Measurements from ENCODE around the gene PGAM5.

The PGAM5 gene

DNA sequence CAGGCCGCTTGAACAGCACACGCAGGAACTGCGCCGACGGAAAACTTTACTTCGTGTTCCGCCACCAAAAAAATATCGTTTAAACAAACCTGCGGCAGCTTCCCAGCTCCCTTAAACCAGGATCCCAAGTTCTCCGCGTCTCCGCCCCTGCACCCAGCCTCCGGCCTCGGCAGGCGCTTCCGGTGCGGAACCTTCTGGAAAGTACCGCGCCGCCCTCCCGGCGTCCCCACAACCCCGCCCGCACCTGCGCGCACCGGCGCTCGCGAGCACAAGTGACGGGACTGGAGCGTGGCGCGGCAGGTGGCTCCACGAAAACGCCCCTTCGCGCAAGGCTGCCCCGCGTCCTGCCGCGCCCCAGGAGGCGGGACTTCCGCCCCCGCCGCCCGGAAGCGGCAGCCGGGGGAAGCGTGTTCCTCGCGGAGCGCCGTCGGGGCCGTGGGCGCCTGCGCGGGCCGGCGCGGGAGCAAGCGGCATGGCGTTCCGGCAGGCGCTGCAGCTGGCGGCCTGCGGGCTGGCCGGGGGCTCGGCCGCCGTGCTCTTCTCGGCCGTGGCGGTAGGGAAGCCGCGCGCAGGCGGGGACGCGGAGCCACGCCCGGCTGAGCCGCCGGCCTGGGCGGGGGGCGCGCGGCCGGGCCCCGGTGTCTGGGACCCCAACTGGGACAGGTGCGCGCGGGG is at the start of gene PGAM5:
TSS of gene PGAM5 (plus strand) at position 438 of the 675 bp plus-strand sequence. CDS start at position 473, 35 bp downstream.
- in situ Hi-C loops (cut with HindIII; ENCODE audit: low pct_unique_long_range_greater_than_20kb, low sequenced_read_pairs): no loop called here
- DNase-seq (ENCODE audit: low read depth in 1 of 2, low spot score in 1 of 2): peak; percentile 94 to 98
- no peak for TF ChIP-seq JUND (IDR thresholded peaks at IDR 0.05; ENCODE audit: low read depth)

DNA sequence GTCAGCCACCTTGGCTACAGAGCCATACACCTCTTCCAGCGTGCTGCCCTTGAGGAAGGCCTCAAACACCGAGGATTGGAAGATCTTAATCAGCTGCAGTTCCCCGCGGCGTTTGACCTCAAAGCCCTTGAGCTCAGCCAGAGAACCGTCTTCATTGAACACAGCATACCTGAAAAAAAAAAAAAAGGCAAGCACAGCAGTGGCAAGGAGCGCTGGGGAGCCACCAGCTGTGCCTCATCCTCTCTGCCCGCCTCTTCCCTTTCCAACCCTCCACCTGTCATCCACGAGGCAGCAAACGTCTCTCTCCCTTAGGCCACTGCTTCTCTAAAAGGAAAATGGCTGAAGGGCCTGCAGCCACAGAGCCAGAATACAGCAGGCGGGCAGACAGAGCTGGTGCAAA is 49.6 kb upstream of the PGAM5 start:
- in situ Hi-C loops (cut with HindIII; ENCODE audit: low pct_unique_long_range_greater_than_20kb, low sequenced_read_pairs): no loop called here
- no peak for TF ChIP-seq JUND (IDR thresholded peaks at IDR 0.05; ENCODE audit: low read depth)
- DNase-seq (ENCODE audit: low read depth in 1 of 2, low spot score in 1 of 2): no peak

DNA sequence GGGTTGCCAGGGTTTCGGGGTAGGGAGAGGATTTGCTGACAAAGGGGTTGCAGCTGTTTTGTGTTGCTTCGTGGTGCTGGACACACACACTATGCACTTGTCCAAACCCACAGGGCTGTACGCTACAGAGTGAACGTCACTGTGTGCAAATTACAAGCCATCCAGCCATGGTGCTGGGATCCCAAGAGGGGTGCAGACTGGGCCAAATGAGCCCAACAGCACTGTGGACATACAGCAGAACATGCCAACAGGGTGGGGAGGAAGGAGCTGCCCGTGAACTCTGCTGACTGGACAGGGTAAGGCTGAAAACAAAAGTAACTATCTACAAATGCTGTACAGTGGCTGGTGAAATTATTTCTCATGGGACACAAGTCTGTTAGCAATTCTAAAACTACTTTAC is 48.7 kb upstream of the PGAM5 start:
- no peak for DNase-seq (ENCODE audit: low read depth in 1 of 2, low spot score in 1 of 2)
- in situ Hi-C loops (cut with HindIII; ENCODE audit: low pct_unique_long_range_greater_than_20kb, low sequenced_read_pairs): no loop called here
- no peak for TF ChIP-seq JUND (IDR thresholded peaks at IDR 0.05; ENCODE audit: low read depth)

DNA sequence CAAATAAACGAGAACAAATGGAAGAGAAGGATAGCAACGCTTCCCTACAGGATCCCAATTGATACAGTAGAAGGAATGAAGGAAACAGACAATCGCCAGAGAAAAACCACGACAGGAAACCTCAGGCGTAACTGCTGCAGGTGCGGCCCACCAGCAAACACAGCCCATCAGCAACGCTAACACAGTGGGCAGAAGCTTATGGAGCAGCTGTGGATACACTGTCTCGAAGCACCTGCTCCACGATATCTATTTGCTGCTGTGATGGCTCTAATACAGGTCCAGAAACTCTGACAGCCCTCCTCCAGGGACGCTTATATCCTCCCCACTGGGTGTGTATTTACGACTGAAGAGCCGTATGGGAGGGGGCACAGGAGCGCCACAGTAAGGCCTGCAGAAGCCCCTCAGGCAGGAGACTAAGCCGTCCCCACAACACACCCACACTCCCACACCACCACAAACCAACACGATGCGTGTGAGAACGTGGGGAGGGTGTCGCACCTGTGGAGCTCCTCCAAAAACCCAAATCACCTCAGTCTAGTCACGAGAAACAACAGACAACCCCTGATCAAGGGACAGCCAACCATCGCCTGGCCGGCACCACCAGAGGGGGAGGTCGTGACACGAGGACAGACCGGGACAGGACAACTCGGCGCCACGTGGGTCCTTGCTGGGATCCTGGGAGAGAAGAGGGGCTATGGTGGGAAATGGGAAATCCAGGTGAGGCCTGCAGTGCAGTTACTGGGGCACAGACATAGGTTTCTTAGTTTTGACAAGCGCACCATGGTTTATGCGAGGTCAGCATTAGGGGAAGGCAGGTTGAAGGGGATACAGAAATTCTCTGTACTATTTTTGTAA is 47.5 kb upstream of the PGAM5 start:
- TF ChIP-seq JUND (IDR thresholded peaks at IDR 0.05; ENCODE audit: low read depth): no peak
- in situ Hi-C loops (cut with HindIII; ENCODE audit: low pct_unique_long_range_greater_than_20kb, low sequenced_read_pairs): no loop called here

DNA sequence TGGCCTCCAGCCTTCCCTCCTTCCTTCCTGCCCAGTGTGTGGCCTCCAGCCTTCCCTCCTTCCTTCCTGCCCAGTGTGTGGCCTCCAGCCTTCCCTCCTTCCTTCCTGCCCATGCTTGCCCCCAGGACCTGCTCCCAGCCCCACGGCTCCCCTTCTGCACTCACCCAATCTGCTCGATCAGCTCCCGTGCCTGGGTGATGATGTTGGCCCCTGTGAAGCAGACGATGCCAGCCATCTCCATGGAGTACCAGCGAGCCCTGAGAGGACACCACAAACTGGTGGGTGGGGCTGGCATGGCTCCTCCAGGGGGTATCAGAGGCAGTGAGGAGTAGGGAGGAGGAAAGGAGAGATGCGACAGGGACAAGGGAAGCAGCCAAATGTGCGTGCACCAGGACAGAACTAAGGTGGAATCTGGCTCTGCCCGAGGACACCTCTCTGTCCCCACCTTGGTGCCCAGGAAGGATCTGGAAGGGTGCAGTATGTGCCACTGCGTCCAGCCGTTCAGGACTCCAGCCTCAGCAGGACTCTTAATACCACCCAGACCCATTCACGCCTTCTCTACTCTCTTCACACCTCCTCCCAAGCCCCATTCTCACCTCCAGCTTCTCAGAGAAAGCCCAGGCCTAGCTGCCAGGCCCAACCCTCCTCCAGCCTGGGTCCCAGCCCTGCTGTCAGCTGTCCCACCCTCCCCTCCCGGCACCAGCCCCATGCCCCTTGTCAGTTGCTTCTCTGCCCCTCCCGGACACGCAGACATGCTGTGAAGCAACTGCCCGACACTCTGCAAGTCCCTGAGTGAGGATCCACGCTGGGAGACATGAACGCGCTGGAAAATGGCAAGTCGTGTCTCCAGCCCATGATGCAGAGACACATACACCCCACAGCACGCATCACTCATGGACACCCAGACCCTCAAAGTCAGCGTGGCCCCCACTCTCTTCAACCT is 46.2 kb upstream of the PGAM5 start:
- DNase-seq (ENCODE audit: low read depth in 1 of 2, low spot score in 1 of 2): no peak
- no peak for TF ChIP-seq JUND (IDR thresholded peaks at IDR 0.05; ENCODE audit: low read depth)
- in situ Hi-C loops (cut with HindIII; ENCODE audit: low pct_unique_long_range_greater_than_20kb, low sequenced_read_pairs): no loop called here

More for the DNA sequence above, 47.5 kb upstream of the PGAM5 start:
- no peak for DNase-seq (ENCODE audit: low read depth in 1 of 2, low spot score in 1 of 2)

DNA sequence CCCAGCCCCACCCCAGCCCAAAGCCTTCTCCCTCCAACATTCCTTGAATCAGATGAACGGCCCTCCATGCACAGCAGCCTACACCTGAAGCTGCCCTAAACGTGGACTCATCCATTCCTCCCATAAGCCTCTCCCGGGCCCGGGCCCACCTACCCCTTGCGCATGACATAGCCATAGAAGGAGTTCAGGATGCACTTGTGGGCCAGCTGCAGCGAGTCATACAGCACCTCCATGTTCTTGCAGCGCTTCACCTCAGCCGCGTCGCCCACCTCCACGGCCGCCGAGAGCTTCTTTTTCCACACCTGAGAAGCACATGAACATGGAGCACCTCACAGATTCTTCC is 45.5 kb upstream of the PGAM5 start:
- no peak for DNase-seq (ENCODE audit: low read depth in 1 of 2, low spot score in 1 of 2)
- in situ Hi-C loops (cut with HindIII; ENCODE audit: low pct_unique_long_range_greater_than_20kb, low sequenced_read_pairs): no loop called here
- no peak for TF ChIP-seq JUND (IDR thresholded peaks at IDR 0.05; ENCODE audit: low read depth)

DNA sequence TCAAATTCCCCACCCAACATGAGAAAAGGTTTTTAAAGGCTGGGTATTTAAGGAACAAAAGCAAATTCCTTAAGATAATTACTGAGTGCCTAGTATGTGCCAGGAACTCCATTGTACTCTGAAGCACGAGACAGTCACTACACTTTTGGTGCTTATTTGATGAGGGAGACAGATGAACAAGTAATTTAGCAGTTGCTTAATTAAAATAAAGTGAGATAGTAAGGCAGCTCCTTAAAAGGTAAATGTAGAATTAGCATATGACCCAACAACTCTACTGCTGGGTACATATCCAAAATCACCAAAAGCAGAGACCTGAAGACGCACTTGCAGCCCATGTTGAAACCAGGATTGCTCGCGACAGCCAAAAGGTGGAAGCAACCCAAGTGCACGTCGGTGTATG is 44.8 kb upstream of the PGAM5 start:
- TF ChIP-seq JUND (IDR thresholded peaks at IDR 0.05; ENCODE audit: low read depth): no peak
- no peak for DNase-seq (ENCODE audit: low read depth in 1 of 2, low spot score in 1 of 2)
- in situ Hi-C loops (cut with HindIII; ENCODE audit: low pct_unique_long_range_greater_than_20kb, low sequenced_read_pairs): no loop called here

DNA sequence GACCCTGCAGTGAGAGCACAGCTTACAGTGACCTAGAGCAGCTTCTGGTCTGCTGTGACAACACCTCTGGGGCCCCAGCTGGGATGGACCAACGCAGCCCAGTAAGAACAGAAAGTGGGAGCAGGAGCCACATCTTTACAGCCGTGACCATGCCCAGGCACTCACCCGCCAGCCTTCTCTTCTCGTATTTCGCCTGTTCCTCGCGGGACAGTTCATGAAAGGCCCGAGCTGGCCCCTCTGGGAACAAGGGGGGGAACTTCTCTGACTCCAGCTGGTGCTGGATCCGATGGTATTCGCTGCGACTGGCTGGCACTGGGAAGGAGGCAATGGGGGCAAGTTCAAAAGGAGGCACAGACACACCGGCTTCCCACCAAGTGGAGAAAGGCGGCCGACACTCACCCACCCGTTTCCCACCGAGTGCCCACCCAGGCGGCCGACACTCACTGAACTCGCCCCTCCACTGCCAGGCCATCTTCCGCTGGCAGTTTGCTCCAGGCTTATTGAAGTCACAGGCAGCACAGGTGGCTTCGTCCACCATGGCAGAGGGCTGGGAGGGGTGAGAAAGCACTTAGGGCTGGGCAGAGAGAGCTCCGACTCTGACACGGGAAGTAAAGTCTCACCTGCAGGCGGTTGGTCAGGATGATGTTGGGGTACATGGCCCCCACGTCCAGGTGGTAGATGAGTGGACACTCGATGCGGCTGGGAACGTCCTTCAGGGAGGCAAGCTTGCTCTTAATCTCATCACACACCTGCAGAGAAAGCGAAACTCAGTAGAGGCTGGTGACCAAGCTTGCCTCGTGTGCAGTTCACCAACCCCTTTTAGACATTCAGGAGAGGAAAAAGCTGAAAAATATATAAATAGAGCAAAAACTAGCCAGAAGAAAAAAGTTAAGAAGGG is 42.2 kb upstream of the PGAM5 start:
- DNase-seq (ENCODE audit: low read depth in 1 of 2, low spot score in 1 of 2): no peak
- TF ChIP-seq JUND (IDR thresholded peaks at IDR 0.05; ENCODE audit: low read depth): no peak
- in situ Hi-C loops (cut with HindIII; ENCODE audit: low pct_unique_long_range_greater_than_20kb, low sequenced_read_pairs): no loop called here

DNA sequence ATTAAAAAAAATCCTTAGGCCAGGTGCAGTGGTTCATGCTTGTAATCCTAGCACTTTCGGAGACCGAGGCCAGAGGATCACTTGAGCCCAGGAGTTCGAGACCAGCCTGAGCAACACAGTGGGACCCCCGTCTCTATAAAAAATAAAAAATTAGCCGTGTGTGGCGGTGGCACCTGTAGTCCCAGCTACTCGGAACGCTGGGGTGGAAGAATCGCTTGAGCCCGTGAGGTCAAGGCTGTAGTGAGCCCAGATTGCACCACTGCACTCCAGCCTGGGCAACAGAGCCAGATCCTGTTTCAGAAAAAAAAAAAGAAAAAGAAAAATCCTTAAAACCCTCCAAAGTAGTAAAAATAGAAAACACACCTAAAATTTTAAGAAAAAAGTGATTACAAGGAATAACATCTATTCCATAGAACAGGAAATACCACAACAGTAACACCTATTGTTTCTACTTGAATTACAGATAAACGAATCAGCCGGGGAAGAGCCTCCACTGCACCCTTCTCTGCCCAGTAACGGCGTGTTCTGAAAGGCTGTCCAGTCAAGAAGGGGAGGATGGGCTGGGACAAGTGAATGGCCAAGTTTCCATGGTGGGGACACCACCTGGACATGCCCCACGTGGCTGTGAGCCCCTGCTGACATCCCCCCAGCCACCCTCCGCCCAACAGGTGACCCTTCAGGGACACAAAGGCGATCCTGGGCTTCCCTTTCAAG is 41.3 kb upstream of the PGAM5 start:
- in situ Hi-C loops (cut with HindIII; ENCODE audit: low pct_unique_long_range_greater_than_20kb, low sequenced_read_pairs): no loop called here
- DNase-seq (ENCODE audit: low read depth in 1 of 2, low spot score in 1 of 2): no peak
- no peak for TF ChIP-seq JUND (IDR thresholded peaks at IDR 0.05; ENCODE audit: low read depth)

DNA sequence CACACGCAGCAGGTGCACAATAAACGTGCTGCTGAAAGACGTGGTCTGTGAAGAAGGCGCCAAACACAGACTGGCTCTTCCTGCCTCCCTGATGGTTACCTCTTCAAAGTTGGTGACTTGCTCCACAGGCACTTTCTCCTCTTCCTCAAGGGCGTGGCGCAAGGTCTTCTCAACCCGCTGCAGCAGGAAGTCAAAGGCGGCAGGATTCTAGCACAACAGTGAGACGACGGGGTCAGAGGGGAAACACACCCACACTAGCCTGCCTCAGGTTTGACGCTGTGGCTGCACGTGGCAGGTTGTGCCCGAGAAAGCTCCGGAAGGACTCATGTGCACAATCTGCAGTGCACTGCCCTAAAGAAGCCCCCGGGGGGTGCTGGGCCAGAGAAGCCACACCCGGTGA is 38.5 kb upstream of the PGAM5 start:
- in situ Hi-C loops (cut with HindIII; ENCODE audit: low pct_unique_long_range_greater_than_20kb, low sequenced_read_pairs): no loop called here
- no peak for DNase-seq (ENCODE audit: low read depth in 1 of 2, low spot score in 1 of 2)

DNA sequence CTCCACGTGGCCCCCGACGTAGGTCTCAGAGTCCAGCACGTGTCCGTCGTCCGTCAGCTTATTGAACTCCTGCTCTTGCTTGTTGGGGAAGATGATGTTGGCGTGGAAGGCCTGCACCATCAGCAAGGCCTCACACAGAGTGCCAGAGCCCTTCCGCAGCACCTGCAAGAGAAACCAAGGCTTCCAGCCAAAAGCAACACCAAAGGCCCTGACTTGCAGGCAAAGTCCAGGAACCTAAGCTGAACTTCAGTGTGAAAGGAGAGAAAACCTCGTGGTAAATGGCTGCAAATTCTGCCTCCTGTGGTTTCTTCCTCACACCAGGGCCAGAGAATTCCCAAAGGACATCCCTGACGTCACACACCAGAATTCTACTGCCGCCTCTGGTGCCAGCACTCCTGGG is 38.0 kb upstream of the PGAM5 start:
- in situ Hi-C loops (cut with HindIII; ENCODE audit: low pct_unique_long_range_greater_than_20kb, low sequenced_read_pairs): no loop called here
- no peak for TF ChIP-seq JUND (IDR thresholded peaks at IDR 0.05; ENCODE audit: low read depth)
- DNase-seq (ENCODE audit: low read depth in 1 of 2, low spot score in 1 of 2): no peak

More for the DNA sequence above, 38.5 kb upstream of the PGAM5 start:
- TF ChIP-seq JUND (IDR thresholded peaks at IDR 0.05; ENCODE audit: low read depth): no peak

All from T47D (cell line).